Fibroblast of gingiva (primary cell): ENCODE results near the gene JMY.

Source experiments
- DNase-seq: peaks from one replicate; pipeline ENCODE4 v3.0.0-alpha.2; 2011; ENCODE audit warnings: low read depth

Gene JMY, protein sequence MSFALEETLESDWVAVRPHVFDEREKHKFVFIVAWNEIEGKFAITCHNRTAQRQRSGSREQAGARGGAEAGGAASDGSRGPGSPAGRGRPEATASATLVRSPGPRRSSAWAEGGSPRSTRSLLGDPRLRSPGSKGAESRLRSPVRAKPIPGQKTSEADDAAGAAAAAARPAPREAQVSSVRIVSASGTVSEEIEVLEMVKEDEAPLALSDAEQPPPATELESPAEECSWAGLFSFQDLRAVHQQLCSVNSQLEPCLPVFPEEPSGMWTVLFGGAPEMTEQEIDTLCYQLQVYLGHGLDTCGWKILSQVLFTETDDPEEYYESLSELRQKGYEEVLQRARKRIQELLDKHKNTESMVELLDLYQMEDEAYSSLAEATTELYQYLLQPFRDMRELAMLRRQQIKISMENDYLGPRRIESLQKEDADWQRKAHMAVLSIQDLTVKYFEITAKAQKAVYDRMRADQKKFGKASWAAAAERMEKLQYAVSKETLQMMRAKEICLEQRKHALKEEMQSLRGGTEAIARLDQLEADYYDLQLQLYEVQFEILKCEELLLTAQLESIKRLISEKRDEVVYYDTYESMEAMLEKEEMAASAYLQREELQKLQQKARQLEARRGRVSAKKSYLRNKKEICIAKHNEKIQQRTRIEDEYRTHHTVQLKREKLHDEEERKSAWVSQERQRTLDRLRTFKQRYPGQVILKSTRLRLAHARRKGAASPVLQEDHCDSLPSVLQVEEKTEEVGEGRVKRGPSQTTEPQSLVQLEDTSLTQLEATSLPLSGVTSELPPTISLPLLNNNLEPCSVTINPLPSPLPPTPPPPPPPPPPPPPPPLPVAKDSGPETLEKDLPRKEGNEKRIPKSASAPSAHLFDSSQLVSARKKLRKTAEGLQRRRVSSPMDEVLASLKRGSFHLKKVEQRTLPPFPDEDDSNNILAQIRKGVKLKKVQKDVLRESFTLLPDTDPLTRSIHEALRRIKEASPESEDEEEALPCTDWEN

DNA sequence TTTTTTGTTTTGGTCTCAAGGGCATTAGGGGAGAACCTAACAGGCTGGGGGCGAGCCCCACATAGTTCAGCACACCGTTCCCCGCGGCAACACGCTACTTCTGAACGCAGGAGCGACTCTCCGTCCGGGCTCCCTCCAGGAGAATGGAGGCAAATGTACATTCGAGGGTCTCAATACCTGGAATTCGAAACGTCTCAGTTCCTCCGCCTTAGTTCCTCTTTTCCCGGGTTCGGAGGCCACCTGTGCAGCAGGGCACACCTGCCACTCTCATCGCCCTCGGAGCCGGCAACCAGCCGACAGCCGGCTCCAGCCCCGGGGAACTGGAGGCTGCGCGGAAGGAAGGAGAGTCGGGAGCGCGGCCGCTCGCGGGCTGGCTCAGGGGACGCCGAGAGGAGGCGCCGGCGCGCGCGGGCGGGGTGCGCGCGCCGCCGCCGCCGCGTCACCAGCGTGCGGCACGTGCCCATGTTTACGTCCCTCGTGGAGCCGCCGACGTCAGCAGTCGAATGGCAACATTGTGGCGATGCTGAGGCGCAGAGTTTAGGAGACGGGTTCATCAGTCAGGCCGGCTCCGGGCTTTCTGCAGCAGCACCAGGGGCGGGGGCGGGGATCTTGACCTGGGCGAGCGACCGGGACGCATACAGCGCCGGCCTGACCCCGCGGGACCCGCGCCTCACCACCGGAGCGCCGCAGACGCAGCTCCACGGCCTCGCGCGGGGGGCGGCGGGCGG, at the start of gene JMY:
TSS of gene JMY (plus strand) at position 498 of the 728 bp plus-strand sequence. CDS start 520 bp downstream, outside the sequence.
- DNase-seq: peak; percentile 85

DNA sequence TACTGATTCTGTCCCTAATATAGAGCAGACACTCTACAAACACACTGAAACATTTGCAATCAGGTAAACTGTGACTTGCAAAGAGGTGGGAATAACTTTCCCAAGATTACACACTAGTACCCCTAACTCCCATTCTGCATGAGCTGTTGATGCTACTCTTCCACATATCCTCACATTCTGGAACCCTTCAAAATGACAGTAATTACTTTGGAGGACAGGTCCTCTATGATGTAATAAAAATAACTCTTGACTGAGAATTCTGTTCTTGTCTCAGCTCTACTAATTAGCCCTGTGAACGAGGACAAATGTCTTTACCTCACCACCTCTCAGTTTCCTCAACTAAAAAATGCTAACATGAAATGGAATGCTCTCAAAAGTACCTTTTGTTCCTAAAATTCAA, 49.5 kb upstream of the JMY start:
- DNase-seq: no peak

DNA sequence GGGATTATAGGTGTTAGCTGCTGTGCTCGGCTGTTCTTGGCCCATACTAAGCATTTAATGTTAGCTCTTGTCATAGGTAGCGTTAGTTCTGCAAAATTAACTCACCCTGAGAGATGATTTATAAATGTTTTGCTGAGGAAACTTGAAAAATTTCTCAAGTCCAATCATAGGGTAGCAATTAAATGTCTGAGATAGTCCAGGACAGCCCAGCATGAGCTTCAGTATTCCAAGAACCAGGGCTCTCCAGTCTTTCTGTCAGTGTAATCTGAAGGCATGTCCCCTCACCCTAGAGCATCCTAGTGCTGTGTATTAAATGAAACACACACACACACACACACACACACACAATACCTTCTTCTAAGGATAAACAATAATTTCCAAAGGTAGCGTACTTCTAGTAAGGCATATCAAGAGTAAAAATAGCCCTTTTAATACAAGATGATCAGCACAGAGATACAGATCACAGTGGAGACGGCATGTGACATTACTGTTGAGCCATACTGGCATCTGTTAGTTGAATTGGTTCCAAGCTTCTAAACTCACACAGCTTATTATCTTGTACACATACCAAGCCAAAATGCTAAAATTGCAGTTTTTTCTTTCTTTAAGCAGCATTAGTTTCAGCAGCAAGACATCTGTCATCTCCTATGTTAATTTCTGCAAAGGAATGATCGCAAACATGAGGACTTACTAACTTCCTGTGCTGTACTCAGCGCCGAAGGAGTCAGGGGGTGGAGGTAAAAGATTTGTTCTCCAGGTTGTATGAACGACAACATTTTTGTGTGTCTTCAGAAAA, 46.3 kb upstream of the JMY start:
- DNase-seq: peak; percentile 18

DNA sequence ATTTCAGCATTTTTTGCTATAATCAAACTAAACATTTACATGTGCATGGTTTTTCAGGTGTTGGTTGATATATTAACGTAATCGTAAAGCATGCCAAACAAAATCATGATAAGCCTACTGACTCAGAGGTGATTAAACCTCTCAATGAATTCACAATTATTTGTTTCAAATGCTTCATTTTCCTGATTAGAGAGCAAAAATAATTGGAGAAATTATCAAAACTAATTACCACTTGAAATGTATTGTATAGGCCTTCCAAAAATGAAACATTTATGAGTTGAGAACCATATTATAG, 45.7 kb upstream of the JMY start:
- no peak for DNase-seq

DNA sequence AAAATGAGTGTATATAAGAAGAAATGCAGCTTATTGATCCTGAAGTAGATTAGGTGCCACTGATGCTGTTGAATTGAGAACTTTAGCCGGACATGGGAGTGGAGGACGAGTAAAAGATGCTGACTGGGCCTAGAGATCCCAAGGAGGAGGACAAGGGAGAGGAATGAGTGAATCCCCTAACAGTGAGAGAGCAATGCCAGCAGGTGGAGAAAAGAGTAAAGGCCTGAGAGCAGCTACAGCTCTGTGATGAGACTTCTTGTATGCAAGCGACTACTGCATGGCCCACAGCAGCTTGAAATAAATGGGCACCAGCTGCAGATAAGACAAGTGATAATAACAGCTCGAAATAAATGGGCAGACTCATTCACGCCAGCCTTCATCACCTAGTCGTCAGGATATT, 44.5 kb upstream of the JMY start:
- no peak for DNase-seq

DNA sequence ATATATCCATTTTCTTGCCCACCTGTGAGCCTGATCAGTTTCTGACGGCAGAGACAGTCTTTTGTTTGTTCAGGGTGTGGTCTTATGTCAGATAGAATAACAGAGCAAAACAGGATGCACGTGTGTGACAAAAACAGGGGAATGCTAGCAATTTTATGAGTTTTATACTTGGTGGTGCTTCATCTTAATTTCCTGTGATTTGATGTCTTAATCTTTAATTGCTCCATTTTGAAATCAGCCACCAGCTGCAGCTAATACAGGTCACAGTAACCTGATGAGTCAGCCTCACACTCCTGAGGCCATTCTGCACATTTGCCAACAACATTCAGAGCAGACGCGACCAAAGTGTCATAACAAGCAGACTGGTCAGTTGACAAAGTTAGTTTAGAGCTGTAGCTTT, 42.3 kb upstream of the JMY start:
- peak; percentile 9 for DNase-seq

DNA sequence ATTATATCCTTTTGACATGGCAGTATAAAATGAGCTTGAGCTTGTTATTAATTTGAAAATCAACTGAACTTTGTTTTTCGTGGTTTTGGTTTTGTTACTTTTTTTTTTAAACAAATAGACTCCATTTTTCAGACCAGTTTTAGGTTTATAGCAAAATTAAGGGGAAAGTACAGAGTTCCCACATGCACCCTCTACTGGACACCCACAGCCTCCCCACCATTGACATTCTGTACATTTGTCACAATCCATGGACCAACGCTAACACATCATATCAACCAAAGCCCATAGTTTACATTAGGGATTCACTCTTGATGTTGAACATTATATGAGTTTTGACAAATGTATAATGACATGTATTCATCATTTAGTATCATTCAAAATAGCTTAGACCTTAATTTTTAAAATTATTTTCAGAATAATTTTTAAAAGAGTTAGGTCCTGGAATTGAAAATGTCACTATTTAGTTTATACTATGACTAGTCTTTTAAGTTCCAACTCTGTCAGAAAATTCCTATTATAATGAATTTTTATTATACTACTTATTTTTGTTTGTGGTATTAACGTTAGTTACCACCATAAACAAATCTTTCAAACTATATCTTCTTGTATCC, 35.3 kb upstream of the JMY start:
- DNase-seq: no peak

DNA sequence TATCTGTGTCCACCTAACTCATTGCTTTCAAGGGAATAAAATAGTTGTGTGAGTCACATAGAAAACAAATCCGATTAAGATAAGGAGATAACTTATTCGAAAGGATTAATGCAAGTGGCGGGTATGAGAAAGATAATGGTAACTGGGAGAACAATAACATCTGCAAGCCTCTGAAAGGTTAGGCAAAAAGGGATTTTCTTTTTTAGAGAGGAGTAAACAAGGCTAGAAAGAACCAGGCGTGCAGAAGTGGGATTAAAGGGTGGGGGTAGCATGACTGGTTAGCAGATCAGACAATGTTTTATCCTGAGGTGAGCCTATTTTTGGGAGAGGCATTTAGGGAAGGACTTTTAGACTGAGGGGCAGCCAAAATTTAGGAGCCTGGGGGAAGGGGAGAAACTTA, 34.7 kb upstream of the JMY start:
- no peak for DNase-seq

DNA sequence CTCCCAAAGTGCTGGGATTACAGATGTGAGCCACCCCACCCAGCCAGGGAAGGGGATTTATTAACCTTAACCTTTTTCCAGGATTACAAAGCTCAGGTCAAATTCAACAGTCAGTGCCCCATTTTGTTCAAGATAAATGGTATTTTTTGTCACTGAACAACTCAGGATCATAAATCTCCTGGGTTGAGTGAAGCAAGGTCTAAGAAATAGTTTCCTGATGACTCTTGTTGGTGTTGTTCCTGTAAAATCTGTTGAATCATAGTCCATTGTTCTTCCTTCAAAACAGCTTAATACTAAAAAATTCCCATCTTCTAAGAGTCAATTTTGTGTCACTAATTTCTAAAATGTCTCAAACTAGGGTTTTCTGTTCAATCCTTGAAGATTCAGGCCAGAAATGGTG, 33.9 kb upstream of the JMY start:
- peak; percentile 24 for DNase-seq

DNA sequence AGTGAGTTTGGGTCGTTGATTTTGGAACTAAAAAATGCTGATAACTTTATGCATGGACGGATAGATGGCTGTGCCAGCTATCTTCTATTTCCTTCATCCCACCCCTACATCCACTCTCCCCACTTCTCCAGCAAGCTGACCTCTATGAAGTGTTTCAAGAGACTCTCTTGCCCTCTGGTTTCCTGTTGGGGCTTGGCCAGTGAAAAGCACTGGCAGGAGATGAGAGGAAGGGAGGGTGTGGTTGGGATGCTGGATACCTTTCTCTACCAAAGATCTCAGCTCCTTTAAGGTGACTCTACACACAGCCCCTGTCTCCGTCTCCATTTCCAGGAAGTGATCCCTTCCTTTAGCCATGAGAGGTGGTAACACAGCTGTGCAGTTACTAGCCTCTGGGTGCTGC, 30.0 kb upstream of the JMY start:
- DNase-seq: no peak

DNA sequence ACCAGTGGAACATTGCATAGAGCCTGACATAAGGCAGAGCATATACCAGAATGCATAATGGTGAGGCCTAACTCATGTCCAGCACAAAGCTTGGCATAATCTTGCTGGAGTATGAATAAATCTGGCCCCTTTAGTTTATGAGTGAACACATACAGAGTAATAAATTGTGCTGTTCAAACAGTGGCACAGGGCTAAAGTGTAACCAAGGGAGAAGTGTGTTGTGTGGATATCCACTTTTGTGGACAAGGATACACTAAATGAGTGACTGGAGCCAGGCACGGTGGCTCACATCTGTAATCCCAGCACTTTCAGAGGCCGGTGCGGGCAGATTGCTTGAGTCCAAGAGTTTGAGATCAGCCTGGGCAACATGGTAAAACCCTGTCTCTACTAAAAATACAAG, 29.4 kb upstream of the JMY start:
- DNase-seq: no peak

DNA sequence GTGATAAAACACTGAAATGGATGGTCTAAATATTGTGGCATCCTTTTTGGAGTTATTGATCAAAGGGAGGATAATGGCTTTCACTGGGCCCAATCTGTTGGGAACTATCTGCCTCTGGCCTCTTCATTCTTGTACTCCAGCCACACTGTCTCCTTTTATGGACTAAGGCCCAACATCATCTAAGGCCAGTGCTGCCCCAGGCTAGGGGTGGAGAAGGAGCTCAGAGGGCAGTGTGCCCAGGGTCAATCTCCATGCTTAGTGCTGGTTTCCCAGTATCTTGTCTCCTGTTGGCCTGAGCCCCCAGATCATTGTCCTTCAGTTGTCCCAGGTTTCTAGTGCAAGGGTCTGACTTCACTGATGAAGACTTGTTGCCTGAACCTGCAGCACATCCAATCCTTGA, 26.4 kb upstream of the JMY start:
- no peak for DNase-seq

DNA sequence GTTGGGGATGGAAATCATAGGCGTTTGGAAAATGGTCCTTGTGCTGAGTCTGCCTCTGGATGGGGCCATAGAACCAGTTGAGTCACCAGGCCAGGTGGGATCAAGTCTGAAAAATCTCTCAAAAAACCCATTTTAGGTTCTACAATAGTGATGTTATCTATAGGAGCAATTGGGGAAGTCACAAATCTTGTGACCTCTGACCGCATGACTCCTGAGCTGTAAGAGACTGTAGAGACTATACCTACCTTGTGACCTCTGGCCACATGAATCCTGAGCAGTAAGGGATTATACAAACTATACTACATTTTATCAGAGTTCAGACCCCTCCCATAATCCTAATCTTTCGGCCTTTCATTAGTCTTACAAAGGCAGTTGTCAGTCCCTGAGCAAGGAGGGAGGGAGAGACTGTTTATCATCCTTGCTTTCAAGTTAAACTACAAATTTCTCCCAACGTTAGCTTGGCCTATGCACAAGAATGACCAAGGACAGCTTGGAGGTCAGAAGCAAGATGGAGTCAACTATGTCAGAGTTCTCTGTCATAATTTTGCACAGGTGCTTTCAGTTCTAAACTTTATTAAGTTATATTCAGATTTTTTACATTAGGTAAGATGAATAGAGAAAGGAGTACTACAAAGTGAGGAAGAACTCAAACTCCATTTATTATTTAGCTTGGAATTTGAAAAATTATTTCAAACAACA, 11.5 kb upstream of the JMY start:
- no peak for DNase-seq

DNA sequence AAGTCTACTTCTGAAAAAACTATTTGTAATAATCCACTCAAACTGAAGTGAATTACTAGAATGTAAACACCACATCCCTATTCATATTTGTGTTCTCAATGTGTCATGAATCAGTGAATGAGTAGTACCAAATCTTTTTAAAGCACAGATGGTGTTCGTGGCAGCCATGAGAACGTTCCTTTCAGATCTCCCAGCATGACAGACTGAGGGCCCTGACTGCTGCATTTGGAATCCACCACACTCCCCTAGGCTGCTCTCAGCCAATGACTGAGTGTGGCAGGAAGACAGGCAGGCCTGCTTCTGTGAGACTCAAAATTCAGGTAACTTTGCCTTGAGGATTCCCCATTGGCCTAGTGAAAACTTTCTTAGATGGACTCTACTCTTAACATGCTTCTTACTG, 10.9 kb upstream of the JMY start:
- peak; percentile 2 for DNase-seq

DNA sequence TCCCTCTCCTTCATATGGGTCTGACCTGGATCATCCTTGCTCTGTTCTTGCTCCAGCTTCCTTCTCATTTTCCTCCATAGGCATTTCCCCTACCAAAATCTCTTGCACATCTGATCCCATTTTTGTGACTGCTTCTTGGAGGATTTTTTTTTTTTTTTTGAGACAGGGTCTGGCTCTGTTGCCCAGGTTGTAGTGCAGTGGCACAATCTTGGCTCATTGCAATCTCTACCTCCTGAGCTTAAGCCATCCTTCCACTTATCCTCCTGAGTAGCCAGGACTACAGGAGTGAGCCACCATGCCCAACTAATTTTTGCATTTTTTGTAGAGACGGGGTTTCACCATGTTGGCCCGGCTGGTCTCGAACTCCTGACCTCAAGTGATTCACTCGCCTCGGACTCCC, 10.5 kb upstream of the JMY start:
- no peak for DNase-seq

DNA sequence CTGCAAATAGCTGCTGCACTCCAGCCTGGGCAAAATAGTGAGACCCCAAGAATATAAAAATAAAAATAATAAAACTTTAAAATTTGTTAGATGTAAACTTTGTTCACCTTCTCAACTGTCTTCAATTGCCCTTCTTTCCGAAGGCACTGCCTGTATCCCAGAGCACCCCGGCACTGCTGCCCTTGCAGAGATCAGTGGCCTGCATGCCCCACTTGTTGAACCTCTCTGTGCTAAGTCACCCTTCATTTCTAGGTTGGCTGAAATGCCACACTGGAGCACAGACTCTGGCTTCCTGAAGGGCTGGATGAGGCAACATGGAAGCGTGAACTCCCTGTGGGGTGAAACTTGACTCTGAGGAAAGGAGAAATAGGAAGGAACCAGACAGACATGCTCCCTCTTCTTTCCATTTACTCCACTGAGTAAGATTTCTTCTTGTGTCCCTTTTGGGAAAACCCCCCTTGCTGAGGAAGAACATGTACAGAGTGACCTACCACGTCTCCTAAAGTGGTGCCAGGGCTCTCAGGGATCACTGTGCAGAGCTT, 8.4 kb upstream of the JMY start:
- DNase-seq: peak; percentile 51

DNA sequence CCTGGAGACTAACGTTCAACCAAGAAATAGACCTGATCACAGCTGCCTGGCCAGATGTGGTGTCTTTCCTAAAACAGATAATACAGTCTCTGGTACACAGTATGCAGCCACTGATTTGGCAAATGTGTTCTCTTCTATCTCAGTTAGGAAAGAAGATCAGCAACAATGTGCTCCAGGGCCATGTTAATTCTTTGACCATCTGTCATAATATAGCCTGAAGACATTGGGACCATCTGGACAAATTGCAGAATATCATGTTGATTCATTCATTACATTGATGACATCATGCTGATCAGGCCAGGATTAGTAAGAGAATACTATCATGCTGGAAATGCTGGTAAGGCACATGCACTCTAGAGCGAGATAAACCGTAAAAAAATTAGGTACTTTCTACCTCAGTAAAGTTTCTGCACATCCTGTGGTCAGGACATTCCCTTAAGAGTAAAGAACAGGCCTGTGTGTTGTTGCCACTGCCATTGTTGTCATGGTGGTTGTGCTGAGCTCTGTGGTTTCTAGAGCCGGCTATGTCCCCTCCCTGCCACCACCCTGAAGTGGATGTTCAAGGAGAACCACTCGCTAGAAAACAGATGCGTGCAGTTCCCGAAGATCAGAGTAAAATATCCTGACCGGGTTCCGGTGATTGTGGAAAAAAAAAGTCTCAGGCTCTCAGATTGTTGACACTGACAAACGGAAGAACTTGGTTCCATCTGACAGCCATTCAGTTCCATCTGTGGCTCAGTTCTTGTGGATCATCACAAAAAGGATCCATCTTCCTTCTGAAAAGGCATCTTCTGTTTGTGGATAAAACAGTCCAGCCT, 6.4 kb upstream of the JMY start:
- DNase-seq: peak; percentile 83

DNA sequence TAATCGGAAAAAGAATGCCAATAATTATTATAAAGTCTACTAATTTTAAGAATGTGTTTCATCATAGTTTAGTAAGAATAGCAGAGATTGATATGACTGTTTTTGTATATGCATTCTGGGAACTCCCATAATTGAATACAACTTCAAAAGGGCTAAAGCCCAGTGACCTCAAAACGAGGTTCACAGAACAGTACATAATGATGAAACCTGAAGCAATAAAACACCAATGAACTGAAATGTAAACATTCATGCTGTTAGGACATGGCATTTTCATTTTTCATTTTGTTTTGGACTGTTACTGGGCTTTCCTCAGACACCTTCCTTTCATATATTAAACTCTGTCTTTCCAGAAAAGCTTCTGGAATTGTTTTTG, 684 bp upstream of the JMY start:
- peak; percentile 77 for DNase-seq

DNA sequence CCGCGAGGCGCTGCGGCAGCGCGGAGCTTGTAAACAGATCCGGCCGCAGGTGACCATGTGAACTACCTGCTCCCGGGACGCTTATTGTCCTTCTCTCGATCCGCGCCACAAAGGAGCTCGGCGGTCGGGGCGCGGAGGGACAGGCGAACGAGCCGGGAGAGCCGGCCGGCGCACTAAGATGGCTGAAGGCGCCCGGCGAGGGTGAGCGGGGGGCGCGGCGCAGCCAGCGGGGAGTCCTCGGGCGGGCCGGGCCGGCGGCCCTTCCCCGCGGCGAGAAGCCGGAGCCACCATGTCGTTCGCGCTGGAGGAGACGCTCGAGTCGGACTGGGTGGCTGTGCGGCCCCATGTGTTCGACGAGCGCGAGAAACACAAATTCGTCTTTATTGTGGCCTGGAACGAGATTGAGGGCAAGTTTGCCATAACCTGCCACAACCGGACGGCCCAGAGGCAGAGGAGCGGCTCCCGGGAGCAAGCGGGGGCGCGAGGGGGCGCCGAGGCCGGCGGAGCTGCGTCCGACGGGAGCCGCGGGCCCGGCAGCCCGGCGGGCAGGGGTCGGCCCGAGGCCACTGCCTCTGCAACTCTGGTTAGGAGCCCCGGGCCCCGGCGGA, 535 bp downstream of the JMY start:
- DNase-seq: peak; percentile 18
